GM12864 (cell line): Measurements from ENCODE around the gene RPA1.
"Not testable (repeated sequence)": the region's sequence is repeated elsewhere in the genome, so short reads cannot be mapped to it uniquely, and the experiment has no call there.

Source experiments
- DNase-seq: peaks from one replicate; pipeline ENCODE4 v3.0.0-alpha.2; 2011; ENCODE audit warnings: low read depth
- H3K4me3 ChIP-seq: 2 replicates; pipeline ENCODE4 v1.5.1; 2011; ENCODE audit warnings: mild to moderate bottlenecking, low read depth, low read length, control low read depth
- TF ChIP-seq, protein P1 (sequence below): IDR thresholded peaks from 2 replicates; pipeline ENCODE4 v1.5.1; 2011; ENCODE audit warnings: low read depth, mild to moderate bottlenecking, moderate library complexity, low read length, control low read depth, inconsistent platforms; ENCODE audit errors: missing control alignments

RPA1 gene

DNA sequence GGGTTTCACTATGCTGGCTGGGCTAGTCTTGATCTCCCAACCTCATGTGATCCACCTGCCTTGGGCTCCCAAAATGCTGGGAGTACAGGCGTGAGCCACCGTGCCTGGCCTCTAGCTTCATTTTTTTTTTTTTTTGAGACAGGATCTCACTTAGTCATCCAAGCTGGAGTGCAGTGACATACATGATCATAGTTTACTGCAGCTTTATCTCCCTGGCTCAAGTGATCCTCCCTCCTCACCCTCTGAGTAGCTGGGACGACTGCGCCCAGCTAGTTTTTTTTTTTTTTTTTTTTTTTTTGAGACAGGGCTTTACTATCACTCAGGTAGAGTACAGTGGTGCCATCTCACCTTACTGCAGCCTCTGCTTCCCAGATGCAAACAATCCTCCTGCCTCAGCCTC, 9.7 kb downstream of the RPA1 start:
- TF ChIP-seq, protein P1, sequence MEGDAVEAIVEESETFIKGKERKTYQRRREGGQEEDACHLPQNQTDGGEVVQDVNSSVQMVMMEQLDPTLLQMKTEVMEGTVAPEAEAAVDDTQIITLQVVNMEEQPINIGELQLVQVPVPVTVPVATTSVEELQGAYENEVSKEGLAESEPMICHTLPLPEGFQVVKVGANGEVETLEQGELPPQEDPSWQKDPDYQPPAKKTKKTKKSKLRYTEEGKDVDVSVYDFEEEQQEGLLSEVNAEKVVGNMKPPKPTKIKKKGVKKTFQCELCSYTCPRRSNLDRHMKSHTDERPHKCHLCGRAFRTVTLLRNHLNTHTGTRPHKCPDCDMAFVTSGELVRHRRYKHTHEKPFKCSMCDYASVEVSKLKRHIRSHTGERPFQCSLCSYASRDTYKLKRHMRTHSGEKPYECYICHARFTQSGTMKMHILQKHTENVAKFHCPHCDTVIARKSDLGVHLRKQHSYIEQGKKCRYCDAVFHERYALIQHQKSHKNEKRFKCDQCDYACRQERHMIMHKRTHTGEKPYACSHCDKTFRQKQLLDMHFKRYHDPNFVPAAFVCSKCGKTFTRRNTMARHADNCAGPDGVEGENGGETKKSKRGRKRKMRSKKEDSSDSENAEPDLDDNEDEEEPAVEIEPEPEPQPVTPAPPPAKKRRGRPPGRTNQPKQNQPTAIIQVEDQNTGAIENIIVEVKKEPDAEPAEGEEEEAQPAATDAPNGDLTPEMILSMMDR, result no peak
- no peak for DNase-seq

DNA sequence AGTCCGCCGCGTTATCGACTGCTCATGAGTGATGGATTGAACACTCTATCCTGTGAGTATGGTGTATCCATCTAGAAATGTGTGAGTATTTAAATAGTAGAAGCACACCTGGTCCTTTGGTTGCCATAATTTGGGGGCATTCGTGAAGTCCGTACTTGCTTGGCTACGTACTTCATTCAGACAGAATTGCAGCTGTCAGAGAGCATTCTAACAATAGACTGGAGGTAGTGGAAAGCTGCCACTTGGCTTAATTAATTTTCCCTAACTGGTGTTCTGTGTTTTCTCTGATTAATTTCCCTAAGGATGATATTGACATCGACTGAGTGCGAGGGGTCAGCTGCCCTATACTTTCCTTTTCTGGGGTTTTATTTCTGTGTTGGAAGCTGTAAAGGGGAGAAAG, 14.1 kb downstream of the RPA1 start:
- TF ChIP-seq, protein P1, result no peak
- H3K4me3 ChIP-seq, result no peak overlapping the region
- no peak for DNase-seq

More for the DNA sequence above, 9.7 kb downstream of the RPA1 start:
- H3K4me3 ChIP-seq, result no peak overlapping the region

DNA sequence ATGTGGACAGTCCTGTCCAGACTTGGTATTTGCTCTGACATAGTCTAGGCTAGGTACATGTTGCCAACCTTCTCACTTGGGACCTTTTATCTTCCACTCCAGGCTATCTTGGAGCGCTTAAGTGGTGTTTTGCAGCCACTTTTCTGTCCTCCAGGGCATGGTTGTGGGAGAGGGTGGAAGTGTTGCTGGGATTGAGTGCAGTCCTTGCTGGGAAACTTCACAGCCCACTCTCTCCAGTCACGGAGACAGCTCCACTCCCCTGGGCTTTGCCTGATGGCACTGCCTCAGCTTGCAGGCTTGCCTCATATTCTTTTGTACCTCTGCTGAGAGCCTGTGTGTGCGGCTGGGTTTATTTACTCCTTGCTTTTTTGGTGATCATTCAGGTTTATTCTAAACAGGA, 17.4 kb downstream of the RPA1 start:
- H3K4me3 ChIP-seq, result no peak overlapping the region
- no peak for DNase-seq
- TF ChIP-seq, protein P1, result no peak

DNA sequence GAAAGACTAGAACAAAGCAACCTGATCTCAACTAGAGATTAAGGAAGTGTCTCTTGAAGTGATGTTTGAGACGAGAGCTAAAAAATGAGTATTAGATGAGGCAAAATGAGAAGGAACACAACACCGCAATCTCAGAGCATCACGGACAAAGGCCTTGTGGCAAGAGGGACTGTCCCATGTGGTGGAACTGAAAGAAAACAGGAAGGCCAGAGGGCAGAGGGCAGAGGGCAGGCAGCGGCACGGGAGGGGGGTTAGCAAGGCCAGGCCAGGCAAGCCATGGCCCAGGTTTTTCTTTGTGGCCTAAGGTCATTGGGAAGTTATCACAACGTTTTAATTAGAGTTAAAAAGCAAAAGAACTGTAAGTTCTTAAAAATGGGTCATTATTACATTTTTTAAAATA, 22.5 kb downstream of the RPA1 start:
- no peak for DNase-seq
- TF ChIP-seq, protein P1, result no peak
- H3K4me3 ChIP-seq, result no peak overlapping the region

DNA sequence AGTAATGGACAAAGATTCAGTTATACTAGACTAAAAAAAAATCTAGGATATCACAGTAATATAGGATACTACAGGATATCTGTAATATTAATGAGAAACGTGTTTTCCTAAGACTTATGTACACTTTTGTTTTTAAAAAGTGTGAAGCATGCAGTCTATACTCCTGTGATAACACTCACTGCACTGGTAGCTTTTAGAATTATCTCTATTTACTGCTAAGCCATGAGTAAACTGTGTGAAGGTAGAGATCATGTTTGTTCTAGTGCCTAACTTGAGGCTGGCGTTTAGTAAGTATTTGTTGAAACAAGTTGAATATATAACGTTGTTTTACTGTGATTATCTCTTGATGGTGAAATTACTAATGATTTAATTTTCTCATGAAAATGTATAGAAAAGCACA, 23.9 kb downstream of the RPA1 start:
- H3K4me3 ChIP-seq, result no peak overlapping the region
- DNase-seq, result no peak
- TF ChIP-seq, protein P1, result no peak

DNA sequence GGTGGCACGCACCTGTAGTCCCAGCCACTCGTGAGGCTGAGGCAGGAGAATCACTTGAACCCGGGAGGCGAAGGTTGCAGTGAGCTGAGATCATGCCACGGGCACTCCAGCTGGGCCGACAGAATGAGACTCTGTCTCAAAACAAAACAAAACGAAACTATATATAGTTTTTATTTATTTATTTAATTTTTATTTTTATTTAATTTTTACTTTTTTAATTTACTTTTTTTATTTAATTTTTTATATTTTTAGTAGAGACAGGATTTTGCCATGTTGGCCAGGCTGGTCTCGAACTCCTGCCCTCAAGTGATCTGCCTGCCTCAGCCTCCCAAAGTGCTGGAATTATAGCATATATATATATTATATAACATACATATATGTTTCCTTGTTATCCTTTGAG, 26.7 kb downstream of the RPA1 start:
- H3K4me3 ChIP-seq, DNase-seq: not testable (repeated sequence)

DNA sequence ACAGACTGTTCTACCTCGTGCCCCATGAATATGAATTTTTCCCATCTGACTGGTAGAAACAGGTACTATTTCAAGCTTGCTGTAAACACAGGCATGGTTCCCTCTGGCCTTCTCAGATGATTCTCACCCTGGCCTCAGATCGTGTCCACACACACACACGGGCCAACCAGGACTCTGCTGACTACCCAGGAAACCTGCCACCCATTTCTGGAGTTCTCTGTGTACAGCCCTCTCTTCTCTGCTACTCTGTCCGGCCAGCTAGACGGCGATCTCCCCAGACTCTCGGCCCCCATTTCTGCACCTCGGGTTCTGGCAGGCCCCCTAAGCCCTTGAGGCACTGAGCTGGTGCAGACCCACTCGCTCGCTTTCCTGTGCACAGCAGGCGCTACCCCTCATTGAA, 31.2 kb downstream of the RPA1 start:
- no peak overlapping the region for H3K4me3 ChIP-seq
- TF ChIP-seq, protein P1, result no peak
- no peak for DNase-seq
